ENCODE data around the gene ATG9A. TPM values are rescaled to one million over a fixed set of nuclear protein-coding genes. Genes with fewer than 3 reads are reported as not detected.

The ATG9A gene
- total RNA-seq, 1 donor from 2014 or later: 59.0 TPM

DNA sequence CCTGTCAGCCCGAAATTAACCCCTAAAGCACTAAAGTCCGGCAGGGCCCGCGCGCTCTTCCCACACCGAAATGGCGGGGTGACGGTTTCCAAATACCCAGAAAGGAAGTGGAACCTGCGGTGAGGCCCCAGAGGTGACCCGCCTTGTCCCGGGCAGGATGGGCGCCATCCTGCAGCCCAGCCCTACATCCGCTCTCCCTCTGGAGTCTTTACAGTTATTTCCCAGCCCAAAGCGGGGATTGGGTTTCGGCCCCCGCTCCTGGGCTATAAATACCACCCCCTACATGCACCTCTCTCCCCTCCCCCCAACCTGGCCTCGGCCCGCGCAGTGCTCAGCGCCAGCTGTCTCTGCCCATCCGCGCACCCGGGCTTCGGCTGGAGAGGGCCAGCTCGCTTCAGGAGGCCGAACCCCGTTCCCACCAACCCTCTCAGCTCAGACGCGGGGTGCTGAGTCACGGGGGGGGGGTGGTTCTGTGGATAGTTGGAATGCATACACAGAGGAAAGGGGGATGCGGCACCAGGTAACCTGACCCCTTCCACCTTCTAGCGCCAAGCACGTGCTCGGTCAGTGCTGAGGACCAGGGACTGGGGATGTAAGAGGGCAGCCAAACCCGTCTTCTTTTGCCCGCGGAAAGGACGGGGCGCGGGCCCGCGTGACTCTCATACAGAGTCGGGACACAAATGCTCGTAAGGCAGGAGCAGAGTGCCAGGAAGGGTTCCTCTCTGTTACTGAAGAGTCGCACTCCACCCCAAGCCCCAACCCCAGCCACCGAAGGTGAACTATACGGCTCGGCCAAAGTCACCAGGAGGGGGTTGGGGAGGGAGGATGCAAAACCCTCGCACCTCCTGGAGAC is 23.7 kb upstream of the ATG9A start, which contains the start of gene TUBA4B:
TUBA4B (plus strand) TSS at position 344 of the 853 bp plus-strand sequence; CDS start at position 509, 165 bp downstream.
- DNase-seq (ENCODE audit: low spot score): no peak

DNA sequence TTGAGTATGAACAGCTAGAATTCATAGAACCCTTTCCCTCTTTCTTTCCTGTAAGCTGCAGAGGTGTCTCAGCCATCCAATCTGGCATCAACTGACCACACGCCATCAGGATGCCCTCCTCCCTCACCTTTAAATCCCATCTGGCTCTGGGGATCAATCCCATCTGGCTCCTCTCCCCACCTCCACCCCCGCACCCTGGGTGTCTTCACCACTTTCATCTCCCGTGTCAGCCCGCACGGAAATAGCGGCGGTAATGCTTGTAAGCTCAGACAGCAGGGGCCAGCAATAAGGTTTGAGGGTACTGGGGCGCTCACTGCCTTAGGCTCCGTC is 23.1 kb upstream of the ATG9A start:
- DNase-seq (ENCODE audit: low spot score): no peak

DNA sequence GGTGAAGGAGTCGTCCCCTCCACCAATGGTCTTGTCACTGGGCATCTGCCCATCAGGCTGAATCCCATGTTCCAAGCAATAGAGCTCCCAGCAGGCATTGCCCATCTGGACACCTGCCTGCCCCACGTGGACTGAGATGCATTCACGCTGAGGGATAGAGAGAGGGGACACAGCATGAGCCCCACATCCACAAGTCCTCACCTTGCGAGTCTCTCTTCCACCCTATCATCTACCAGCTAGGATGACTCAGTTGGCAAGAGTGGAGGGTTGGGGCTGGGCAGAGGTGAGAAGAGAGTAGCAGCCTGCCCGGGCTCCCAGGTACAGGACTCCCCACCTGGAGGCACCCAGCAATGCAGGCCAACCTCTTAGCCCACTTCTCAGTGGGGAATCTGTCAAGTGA is 22.6 kb upstream of the ATG9A start:
- DNase-seq (ENCODE audit: low spot score): no peak

DNA sequence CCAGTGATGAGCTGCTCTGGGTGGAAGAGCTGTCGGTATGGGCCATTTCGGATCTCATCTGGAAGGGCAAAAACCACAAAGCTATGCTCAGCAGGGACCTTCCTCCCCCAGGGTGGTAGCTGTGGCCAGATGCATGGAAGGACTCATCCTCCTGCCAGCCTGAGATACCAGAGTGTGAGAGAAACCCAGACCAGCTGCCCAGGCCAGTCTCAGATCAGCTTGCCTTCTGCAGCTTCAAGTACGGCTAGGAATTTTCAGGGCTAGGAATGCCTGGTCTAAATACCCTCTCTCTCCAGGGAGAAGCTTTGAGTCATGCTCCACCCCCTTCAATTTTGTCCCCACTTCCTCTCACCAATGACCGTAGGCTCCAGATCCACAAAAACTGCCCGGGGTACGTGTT is 22.2 kb upstream of the ATG9A start:
- DNase-seq (ENCODE audit: low spot score): no peak

DNA sequence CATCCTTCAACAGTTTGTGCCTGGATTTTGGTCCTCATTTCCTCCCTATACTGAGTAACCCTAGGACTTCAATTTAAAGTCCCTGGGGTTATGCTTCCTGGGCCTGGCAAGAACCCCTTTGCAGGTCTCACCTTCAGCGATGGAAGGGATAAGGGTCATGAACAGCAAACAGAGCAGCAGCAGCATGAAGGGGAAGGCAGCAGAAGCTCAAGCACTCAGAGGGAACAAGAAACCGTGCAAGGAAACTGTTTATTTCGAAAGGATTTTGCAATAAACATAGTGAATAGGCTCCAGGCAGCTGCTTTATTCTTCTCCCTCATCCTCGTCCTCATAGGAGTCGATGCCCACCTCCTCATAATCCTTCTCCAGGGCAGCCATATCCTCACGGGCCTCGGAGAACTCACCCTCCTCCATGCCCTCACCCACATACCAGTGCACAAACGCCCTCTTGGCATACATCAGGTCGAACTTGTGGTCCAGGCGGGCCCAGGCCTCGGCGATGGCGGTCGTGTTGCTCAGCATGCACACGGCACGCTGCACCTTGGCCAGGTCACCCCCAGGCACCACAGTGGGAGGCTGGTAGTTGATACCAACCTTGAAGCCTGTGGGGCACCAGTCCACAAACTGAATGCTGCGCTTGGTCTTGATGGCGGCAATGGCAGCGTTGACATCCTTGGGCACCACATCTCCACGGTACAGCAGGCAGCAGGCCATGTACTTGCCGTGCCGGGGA is 20.8 kb upstream of the ATG9A start:
- no peak for DNase-seq (ENCODE audit: low spot score)

DNA sequence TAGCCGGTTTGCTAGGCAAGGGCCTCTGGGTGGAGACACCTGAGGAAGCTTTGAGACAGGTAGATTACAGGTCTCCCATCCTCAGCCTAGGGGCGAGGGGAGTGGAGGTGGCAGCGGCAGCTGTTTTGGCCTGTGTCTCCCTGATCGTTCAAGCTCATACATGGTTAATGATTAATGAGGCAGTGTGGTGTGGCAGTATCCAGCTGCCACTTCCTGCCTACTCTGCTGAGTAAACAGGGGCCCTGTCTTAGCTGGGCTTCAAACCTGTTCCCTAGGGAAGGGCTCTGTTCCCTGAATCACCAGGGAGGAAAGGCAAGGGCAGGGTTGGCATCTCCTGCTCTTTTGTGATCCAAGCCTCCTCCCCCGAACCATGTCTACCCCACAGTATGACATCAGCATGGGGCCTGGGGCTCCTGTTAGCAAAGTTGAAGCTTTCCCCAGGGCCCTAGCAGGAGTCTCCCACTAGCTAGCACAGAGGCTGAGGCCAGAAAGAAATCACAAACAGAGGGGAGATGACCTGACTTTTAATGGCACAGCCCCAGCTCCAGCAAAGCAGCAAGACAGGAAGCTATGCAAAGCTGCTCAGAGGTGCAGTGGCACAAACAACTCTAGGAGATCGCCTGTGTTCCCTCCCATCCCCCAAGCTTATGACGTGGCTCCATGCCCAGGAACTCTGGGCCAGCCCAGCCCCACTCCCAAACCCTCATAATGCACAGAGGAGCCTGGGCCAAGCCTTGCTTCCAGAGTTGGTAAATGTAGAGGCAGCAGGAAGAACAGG is 20.0 kb upstream of the ATG9A start:
- no peak for DNase-seq (ENCODE audit: low spot score)

DNA sequence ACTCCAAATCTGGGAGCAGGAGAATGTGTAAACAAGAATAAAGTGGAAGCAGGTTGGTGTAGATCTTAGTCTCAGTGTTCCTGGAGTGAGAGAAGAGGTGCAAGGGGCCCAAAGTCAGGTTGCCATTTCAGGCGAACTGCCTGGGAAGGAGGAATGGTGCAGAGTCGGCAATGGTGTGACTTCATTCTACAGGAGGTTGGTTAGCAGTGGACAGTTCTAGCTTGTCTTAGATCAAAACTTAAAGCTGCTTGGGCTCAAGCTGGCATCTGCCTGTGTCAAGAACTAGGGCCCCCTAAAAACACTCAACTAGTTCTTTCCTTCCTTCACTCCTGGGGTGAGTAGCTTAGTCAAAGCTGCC is 19.4 kb upstream of the ATG9A start:
- DNase-seq (ENCODE audit: low spot score): no peak

DNA sequence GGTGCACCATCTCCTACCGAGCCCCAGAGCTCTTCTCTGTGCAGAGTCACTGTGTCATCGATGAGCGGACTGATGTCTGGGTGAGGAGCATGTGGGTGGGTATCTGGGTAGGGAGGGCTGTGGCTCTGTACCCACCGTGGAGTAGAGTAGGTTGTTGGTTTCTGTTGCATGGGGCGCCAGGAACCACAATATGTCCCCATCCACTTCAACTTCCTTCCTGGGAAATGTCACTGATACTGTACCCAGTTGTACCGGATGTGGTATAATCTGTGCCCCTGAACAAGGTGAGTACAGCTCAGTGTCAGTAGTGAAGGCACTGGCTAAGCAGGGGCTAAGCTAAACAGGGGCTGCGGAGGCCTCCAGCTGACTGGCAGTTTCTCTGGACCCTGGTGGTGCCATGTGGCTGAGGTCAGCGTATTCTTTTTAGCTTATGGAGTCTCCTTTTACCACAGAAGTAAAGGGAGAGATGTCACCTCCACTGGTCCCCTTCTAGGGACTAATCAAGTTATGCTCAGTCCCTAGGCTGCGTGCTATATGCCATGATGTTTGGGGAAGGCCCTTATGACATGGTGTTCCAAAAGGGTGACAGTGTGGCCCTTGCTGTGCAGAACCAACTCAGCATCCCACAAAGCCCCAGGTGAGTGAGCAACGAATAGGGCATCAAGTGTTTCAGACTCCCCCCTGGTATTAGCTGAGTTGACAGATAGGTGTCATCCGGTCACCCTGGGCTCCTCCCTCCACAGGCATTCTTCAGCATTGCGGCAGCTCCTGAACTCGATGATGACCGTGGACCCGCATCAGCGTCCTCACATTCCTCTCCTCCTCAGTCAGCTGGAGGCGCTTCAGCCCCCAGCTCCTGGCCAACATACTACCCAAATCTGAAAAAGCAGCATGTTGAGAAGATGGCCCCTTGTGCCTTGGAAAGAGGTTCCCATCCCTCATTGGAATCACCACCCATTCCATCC is 18.5 kb upstream of the ATG9A start:
- no peak for DNase-seq (ENCODE audit: low spot score)

DNA sequence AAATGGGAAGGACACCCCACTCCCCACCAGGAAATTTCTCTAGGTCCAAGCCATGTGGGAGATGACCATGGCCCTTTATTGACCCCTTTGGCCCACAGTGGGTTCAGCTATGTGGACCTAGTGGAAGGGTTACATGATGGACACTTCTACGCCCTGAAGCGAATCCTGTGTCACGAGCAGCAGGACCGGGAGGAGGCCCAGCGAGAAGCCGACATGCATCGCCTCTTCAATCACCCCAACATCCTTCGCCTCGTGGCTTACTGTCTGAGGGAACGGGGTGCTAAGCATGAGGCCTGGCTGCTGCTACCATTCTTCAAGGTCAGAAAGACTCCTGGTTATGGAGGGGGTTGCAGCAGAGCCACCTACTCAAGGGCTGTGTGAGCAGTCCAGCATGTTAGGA is 17.1 kb upstream of the ATG9A start:
- DNase-seq (ENCODE audit: low spot score): no peak

DNA sequence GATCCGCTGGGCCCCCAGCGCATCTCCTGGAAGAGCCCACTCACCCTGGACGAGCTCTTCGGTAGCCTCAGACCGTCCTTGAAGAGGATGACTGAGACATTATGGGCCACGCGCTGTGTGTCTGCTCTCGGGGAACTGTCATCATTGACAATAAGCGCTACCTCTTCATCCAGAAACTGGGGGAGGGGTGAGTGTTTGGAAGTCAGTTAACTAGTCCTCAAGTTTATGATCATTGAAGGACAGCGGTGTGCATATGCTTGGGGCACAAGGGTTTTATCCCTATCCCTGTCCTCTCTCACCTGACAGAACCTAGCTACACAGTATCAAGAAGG is 16.4 kb upstream of the ATG9A start:
- no peak for DNase-seq (ENCODE audit: low spot score)

DNA sequence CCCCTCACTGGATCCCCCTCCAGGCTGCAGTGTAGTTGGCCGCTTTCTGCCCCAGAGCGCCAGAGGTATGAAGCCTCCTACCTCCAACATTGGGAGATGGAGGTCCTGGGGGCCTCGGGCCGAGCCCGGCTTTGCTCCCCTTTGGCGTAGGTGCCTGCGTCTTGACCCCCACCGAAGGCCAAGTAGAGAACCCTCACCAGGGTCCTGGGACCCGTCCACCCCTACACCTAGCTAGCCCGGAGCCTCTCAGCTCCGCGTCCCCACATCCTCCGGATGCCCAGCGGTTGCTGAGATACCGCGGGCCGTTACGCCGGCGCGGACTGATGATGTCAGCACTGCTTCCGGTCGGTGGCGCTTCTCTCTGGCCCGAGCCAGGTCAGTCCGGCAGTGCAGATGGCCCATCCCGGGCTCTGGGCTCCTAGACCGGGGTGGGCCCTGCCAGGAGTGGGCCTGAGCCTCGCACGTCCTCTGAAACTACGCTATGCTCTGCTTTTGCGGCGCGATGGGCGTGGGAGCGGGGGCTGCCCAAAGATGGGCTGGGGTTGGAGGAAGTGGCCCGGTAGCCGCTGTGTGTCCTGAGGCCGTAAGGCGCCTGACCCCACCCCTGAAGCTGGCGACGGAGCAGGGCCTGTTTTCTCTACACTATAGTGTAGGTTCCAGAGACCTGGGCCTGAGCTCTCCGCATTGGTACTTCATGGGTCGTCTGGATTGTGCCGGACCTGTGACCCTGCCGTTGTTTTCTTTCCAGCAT is 15.9 kb upstream of the ATG9A start, which contains the start of the genes GLB1L and STK16:
GLB1L (minus strand) TSS at position 297 of the 751 bp plus-strand sequence. CDS start 1,871 bp downstream, outside the sequence.
STK16 (plus strand) TSS at position 332 of the 751 bp plus-strand sequence. CDS start 521 bp downstream, outside the sequence.
- DNase-seq (ENCODE audit: low spot score): peak; percentile 99

DNA sequence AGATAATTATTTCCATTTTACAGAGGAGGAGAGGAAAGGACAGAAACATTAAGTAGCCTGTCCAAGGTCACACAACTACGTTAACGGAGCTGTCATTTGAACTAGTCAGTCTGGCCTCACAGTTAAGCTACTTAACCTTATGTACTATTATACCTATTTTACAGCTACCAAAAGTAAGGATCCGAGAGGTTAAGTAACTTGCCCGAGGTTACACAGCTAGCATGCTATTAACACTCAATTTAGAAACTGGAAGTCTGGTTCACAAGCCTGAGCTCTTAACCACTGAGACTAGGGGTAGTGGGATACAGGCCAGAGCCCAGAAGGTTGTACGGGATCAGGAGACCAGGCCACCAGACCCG is 15.3 kb upstream of the ATG9A start:
- DNase-seq (ENCODE audit: low spot score): no peak

DNA sequence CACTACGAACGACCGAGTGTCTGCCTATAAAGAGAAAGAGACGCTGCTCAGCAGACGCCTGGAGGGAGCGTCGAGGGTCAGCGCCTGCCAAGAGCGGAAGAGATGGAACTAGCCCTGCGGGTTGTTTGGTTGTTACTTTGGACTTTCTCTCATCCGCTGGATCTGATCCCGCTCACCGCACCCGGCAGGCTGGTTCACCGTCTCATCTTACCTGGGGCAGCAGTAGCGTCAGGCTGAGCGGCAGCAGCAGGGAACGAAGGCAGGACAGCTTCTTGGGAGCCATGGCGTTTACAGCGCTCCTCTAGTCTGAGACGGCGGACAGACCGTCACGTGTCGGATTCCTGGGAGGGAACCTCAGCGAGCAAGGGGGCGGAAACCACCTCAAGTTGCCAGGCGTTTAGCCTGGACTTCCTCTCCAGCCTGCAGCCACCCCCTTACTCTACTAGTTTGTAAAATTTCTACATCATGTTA is 13.9 kb upstream of the ATG9A start:
- DNase-seq (ENCODE audit: low spot score): no peak

DNA sequence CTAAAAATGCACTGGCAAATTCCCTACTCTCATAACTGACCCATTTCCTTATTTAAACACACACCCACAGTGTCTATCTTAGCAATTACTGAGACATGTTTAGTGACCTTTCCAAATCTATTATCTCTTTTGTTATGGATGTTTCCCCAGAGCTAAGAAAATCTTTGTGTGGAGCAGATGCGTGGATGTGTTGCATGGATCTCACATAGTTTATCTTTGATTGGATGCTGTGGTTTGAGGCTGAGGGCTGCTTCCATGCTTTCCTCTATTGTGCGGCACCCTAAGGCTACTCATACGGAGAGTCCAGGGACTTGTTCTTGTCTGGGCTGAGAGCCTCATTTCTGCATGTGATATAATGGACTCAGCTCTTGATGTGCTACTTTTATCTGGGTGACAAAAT is 4.9 kb upstream of the ATG9A start:
- DNase-seq (ENCODE audit: low spot score): no peak

DNA sequence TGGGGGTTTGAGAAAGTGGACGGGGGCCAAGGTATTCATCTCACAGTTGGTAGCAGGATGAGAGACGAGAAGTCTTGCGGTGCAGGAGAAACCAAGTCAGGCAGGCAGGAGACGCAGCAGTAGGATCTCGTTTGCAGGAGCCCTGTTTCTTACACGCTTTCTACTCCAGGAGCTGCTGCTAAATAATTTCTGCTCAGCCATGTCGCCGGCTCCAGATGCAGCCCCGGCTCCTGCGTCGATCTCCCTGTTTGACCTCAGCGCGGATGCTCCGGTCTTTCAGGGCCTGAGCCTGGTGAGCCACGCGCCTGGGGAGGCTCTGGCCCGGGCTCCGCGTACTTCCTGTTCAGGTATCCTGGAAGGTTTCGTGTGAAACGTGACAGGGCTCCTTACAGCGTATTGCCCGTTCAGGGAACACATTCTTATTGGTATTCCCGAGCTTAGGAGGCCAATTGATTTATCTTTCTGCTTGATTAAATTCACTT is 664 bp upstream of the ATG9A start:
- DNase-seq (ENCODE audit: low spot score): no peak

DNA sequence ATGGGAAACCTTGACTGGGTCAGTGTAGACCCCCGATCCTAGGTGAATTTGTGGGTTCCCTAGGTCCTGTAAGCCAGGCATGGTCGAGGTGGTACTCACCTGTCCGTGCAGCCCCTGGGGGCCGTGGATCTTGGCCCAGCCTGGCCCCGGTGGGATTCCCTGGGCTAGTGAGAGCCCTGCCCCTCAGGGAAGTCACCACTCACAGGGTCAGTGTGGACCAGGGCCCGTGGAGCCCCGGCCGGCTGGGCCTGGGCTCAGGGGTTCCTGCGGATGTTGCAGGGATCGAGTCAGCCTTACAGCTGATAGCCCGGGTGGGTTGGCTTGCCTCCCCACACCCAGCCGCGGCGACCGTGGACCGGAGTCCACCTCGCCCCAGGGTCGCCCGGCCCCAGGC is 528 bp downstream of the ATG9A start:
- no peak for DNase-seq (ENCODE audit: low spot score)

DNA sequence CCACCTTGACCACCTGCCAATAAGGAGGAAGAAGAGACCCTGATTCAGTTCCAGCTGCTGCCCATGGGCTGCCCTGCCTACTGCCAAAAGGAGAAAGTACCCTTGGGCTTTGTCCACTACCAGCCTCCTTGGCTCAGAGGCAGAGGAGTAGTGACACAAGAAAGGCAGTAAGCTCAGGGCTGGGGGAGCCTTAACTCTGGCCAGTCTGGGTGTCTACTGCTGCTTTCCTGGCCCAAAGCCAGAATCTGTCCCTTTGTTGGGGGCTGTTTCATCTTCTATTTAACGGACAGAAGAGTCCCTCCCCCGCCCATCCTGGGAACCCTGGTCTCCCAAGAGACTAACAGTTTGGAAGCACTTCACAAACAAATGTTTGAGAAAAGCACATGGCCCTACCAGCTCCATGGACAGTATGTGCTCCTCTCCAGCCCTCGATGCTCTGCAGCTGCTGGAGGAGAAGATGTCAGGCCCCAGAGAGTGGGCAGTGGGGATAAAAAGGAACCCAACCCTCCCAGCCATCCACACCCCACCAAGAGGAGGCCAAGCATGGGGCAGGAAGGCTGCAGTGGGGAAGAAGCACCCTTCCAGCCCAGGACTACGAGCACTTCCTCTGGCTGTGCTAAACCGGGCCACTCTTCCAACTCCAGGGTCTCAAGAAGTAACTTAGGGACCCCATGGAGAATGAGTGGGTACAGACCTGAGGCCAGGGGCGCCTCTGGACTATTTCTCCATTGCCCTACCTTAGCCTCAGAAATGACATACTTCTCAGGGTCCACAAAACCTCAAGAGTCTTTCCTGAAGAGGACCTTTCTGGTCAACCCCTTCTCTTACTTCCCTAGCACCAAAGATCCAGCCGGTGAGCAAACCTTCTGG is 1.2 kb downstream of the ATG9A start:
- DNase-seq (ENCODE audit: low spot score): no peak

DNA sequence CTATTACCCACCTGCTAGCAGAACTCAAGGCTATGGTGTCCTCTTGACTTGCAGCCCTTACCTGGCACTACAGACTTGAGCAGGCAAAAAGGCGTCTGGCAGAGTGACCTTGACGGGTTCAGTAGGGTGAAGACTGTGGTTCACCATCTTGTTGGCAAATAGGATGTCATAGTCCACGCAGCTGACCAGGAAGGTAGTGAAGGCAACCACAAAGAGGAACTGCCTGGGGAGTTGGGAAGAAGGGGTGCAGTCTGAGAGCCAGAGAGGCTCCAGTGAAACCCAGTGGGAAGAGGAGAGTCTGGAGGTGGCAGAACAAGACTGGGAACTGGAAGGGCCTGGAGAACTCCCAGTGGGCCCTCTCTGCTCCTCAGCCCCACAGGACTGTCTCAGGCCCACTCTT is 4.1 kb downstream of the ATG9A start:
- DNase-seq (ENCODE audit: low spot score): no peak

Measured in mesenteric fat pad (tissue), 1 donor.